Brain microvascular endothelial cell (primary cell): Measurements from ENCODE around the gene ARHGEF7.

ENCODE experiments used
- DNase-seq: peaks from one replicate; pipeline ENCODE4 v3.0.0-alpha.2; 2020
- H3K27ac ChIP-seq: fragments of 250-450 bp; sonication (Bioruptor Pico); 2 replicates; pipeline ENCODE4 v1.5.1; 2020; ENCODE audit warnings: mild to moderate bottlenecking, moderate library complexity
- H3K27me3 ChIP-seq: fragments of 250-450 bp; sonication (Bioruptor Pico); replicated peaks from 2 replicates; pipeline ENCODE4 v1.5.1; 2020; ENCODE audit warnings: mild to moderate bottlenecking
- H3K36me3 ChIP-seq: fragments of 250-450 bp; sonication (Bioruptor Pico); replicated peaks from 2 replicates; pipeline ENCODE4 v1.5.1; 2020; ENCODE audit warnings: mild to moderate bottlenecking
- H3K4me3 ChIP-seq: 2 replicates; pipeline ENCODE4 v1.5.1; 2011; ENCODE audit warnings: low read depth, mild to moderate bottlenecking, control low read depth, low read length, moderate library complexity
- in situ Hi-C: cut with HindIII; loops from 2 replicates; pipeline ENCODE4 v1.10.0; 2017; ENCODE audit warnings: low sequenced_read_pairs, low pct_ligation_motif_present
- TF ChIP-seq, protein P1 (sequence below): IDR thresholded peaks from 2 replicates; pipeline ENCODE4 v1.5.1; 2011; ENCODE audit warnings: low read depth, mild to moderate bottlenecking, moderate library complexity, low read length, control low read depth, inconsistent platforms; ENCODE audit errors: missing control alignments

ARHGEF7 gene

GRCh38 chr13:111228262-111229144, 113.4 kb downstream of the ARHGEF7 start:
- H3K36me3 ChIP-seq = no peaks in the 10 kb centered on the region
- TF ChIP-seq, protein P1, sequence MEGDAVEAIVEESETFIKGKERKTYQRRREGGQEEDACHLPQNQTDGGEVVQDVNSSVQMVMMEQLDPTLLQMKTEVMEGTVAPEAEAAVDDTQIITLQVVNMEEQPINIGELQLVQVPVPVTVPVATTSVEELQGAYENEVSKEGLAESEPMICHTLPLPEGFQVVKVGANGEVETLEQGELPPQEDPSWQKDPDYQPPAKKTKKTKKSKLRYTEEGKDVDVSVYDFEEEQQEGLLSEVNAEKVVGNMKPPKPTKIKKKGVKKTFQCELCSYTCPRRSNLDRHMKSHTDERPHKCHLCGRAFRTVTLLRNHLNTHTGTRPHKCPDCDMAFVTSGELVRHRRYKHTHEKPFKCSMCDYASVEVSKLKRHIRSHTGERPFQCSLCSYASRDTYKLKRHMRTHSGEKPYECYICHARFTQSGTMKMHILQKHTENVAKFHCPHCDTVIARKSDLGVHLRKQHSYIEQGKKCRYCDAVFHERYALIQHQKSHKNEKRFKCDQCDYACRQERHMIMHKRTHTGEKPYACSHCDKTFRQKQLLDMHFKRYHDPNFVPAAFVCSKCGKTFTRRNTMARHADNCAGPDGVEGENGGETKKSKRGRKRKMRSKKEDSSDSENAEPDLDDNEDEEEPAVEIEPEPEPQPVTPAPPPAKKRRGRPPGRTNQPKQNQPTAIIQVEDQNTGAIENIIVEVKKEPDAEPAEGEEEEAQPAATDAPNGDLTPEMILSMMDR = no peak
- peak overlapping the region; percentile 44 for H3K4me3 ChIP-seq
- DNase-seq = peak; percentile 98
- no peaks in the 10 kb centered on the region for H3K27me3 ChIP-seq
- in situ Hi-C loops = no loop called here
- H3K27ac ChIP-seq = peak overlapping the region; percentile 100

- Histone ChIP-seq H3K4me3 (no peak overlapping the region), H3K27me3 (no peaks in the 10 kb centered on the region), H3K27ac (peak overlapping the region; percentile 100), H3K36me3 (peaks cover 4% of the 10 kb centered on the region)
- no peak for DNase-seq
- TF ChIP-seq, protein P1 = no peak
- in situ Hi-C loops = no loop called here
Measured at GRCh38 chr13:111230385-111230930, 115.3 kb downstream of the ARHGEF7 start.

DNA sequence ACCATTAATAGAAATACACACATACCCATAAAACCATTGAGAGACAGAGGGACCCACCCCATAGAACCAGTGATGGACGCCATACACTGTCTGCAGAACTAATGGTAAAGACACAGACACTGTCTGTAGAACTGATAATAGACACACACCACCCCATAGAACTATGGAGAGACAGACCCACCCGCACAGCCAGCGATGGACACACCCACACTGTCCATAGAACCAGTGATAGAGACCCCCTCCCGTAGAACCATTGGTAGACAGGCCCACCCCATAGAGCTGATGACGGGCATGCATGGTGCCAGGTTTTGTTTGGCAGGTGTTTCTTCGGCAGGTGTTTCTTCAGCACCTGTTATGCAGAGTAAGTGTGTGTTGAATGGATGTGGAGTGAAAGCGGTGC, 117.1 kb downstream of the ARHGEF7 start:
- TF ChIP-seq, protein P1 = no peak
- Histone ChIP-seq H3K4me3 (no peak overlapping the region), H3K36me3 (peaks cover 5% of the 10 kb centered on the region), H3K27me3 (no peaks in the 10 kb centered on the region), H3K27ac (no peak overlapping the region)
- in situ Hi-C loops = no loop called here
- DNase-seq = no peak

GRCh38 chr13:111233080-111233479, 118.0 kb downstream of the ARHGEF7 start:
- in situ Hi-C loops = no loop called here
- Histone ChIP-seq H3K27me3 (no peaks in the 10 kb centered on the region), H3K4me3 (no peak overlapping the region), H3K36me3 (peaks cover 5% of the 10 kb centered on the region), H3K27ac (no peak overlapping the region)
- DNase-seq = no peak
- TF ChIP-seq, protein P1 = no peak

DNA sequence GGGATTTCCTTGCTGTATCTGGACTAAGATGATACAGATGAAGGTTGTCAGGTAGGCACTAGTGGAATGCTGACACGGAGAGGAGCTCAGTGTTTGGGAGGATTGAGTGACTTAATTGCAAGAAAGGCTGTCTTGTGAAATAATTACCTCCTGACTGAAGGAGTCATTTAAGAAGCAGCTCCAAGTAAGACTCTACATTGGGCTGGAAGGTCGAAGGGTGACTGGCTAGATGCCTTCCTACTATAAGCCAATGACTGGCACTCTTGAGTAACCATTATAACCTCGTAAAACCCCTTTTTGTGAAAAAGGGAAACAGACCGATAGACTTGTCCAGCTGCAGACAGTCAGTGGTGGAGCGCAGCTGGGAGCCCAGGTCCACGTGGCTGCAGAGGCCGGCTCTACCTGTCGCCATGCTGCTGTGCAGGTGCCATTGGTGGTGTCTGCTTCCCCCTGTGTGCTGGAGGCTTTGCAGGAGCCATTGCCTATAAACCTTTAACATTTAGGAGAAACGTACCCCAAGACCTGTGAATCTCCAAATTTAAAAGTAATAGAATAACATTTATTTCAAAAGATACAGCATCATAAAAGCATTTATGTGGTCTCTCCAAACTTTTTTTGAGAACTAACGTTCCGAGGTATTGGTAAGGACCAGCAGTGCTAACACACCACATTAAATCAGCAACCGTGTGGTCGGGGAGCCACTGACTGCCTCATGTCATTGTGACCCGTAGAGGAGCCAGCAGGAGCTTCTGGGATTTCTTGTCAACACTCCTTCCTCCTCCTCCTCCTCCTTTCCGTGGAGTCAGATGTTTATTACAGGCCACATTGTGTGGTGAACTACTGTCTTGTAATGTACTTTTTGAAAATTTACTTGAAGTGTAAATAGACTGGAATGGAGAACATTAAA, 124.9 kb downstream of the ARHGEF7 start:
- Histone ChIP-seq H3K4me3 (no peak overlapping the region), H3K27ac (no peak overlapping the region), H3K36me3 (peaks cover 13% of the 10 kb centered on the region), H3K27me3 (no peaks in the 10 kb centered on the region)
- in situ Hi-C loops = no loop called here
- no peak for DNase-seq
- TF ChIP-seq, protein P1 = no peak
